D341Med (cell line): ENCODE results near the gene DDC.
A peak's percentile ranks its signal among the peaks of the same experiment; 100 is the strongest.
"Not testable (repeated sequence)": the region's sequence is repeated elsewhere in the genome, so short reads cannot be mapped to it uniquely, and the experiment has no call there.

Experiments
- DNase-seq: peaks from one replicate; pipeline ENCODE4 v3.0.0; 2012; ENCODE audit warnings: low spot score

Gene DDC

DNA sequence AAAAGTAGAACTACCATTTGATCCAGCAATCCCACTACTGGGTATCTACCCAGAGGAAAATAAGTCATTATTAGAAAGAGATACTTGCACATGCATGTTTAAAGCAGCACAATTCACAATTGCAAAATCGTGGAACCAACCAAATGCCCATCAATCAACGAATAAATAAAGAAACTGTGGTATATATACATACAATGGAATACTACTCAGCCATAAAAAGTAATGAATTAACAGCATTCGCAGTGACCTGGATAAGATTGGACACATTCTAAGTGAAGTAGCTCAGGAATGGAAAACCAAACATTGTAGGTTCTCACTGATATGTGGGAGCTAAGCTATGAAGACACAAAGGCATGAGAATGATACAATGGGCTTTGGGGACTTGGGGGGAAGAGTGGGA is 45.9 kb downstream of the DDC start:
- DNase-seq, result not testable (repeated sequence)

DNA sequence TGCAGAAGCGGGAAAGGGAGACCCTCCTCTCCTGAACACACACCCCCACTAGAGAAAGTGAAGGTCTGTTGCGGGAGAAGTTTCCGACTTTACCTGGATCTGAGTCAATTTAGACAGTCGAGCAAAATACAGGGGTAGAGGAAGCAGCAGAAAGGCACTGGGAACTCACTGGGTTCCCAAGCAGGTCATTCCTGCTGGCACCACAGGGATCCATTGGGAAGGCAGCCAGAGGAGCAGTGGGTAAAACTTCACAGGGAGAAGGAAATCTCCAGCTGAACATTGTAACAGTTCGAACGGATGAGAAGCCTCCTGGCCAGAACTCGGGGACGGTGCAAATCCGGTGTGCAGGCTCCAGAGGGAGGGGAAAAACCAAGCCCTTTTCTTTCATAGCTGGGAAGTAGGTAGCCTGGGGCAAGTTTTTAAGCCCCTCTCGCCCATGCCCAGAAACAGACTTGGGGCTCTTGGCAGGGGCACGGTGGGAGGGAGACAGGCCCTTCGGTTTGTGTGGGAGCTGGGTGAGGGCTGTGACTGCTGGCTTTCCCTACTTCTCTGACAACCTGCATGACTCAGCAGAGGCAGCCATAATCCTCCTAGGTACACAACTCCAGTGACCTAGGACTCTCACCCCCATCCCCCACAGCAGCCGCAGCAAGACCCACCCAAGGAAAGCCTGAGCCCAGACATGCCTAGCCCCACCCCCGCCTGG is 51.9 kb downstream of the DDC start:
- DNase-seq, result no peak

GRCh38 chr7:50512384-50512783 is 52.8 kb downstream of the DDC start:
- DNase-seq, result no peak

GRCh38 chr7:50509459-50509858 is 55.7 kb downstream of the DDC start:
- no peak for DNase-seq

GRCh38 chr7:50508471-50508943 is 56.7 kb downstream of the DDC start:
- no peak for DNase-seq

DNA sequence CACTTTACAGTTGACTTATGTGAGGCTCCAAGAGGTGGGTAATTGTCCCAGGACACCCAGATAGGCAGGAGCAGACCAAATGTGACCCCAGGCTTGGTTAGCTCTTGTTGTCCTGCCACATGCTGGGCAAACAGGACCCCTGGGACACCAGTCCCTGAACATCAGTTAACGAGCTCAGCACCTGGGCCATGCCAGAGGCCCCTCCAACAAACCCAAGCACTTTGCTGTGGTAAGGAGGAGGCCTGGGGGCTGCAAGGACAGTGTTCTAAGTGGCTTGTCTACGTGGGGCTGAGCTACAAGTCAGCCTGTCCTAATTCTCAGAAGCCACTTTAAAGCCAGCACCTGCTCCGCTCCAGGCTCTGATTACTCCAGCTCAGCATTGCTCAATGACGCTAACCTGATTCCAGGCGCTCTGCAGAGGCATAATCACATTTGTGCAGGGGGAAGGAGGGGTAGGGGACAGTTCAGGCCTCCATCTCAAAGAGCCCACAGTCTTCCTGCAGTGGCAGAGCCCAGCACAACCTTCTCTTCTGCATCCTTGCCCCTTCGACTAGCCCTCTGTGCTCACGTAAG is 57.2 kb downstream of the DDC start:
- peak; percentile 16 for DNase-seq

GRCh38 chr7:50505553-50506210 is 59.5 kb downstream of the DDC start:
- no peak for DNase-seq

DNA sequence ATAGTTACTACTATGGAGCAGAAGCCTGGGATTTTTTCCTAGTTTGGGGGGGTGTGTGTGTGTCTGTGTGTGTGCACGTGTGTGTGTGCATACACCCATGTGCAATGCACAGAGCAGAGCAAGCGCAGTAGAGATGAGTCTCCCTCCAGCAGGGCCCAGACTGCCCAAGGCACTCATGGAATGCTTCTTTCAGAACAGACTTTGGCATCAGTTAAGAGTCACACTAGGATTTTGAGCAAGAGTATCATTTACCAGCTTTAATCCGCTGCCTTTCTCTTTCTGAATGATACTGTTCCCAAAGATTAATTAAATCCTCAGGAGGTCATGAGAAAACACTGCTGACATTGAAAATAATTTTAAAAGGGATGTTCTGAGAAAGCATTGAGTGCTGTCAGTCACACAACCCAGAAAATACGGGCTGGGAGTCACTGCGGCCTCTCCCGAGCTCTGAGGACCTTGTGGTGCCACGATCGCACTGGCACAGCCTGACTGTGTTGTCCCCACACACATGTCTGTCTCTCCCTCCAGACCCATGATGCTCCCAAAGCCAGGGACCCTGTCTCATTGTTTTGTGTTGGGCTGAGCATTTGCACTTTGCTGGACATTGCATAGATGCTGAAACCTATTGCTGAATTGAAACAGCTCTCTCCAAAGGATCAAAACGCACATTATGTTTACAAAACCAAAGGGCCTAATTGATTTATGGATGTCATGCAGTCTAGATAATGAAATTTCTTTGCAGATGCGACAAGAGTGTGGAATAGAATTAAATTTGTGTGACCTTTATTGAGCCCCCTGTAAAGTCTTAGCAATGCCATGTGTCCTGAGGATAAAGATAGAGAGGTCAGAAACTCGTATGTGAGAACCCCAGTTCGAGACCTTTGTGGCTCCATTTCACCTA is 60.3 kb downstream of the DDC start:
- DNase-seq, result no peak

DNA sequence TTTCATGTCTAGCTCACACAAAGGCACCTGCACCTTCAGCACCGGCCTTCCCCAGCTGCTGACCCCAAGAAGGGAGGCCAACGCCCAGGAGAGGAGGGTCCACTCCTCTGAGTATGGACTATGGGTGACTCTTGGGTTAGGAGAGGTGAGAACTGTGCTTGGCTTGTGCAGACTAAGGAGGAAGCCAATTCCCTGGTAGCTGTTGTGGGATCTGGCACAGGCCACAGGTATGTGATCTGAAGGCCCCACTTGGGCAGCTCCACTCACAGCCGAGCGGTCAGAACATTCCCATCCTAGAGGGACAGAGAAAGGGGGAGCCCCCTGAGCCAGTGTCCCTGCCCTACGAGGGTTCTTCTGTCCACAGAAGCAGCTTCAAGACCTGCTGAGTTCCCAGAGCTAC is 62.3 kb downstream of the DDC start:
- DNase-seq, result no peak

GRCh38 chr7:50502001-50502684 is 63.1 kb downstream of the DDC start:
- no peak for DNase-seq

GRCh38 chr7:50499092-50499491 is 66.1 kb downstream of the DDC start:
- DNase-seq, result no peak

DNA sequence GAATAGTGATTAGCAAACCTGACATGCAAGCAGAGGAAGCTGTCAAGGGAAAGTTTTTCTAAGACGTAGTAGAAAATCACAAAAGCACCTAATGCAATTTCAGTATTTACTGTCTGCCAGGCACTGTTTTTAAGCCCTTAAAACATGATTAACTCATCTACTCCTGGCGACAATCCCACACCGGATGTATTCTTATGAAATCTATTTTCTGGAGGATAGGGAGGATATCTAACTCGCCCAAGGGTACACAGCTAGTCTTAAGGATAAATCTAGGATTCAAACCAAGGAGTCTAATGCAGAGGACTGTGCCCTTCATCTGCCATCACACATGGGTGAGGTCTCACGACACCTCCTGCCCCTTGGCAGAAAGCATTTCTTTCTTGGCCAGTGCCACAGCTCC is 67.2 kb downstream of the DDC start:
- DNase-seq, result no peak

- no peak for DNase-seq
Observed at GRCh38 chr7:50497068-50497642, 68.0 kb downstream of the DDC start.

DNA sequence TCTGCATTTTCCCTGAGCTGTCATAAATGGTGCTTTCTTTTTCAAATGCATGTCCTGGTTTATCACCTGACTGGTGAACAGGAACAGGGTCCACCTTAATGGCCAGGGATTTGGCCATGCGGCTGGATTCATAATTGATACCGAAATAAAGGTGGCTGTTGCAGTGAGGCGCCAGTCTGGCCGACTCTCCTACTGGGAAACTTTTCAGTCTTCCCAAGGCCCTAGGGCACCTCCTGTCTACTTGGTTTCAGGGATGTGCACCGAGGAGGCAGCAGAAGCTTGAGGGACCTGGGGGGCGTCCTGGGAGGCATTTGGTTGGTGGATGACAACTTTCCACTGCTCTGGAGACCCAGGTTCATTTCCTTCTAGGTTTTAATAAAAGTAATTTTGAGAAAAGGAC is 68.6 kb downstream of the DDC start:
- no peak for DNase-seq

DNA sequence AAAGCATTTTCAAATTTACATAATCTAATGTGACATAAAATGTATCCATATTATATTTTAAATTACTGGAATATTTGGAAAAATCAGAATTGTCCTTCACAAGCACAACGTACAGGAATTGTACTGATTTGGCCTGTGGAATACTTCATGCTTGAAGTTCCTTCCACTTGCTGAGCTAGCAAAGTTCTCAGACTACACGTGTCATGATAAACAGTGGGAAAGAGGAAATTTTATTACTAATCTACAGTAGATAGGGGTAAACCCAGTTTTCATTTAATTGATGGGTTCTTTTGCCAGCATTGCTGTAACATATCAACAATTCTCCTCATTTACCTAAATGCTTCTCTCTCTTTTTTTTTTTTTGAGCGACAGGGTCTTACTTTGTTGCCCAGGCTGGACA is 69.5 kb downstream of the DDC start:
- DNase-seq, result no peak

DNA sequence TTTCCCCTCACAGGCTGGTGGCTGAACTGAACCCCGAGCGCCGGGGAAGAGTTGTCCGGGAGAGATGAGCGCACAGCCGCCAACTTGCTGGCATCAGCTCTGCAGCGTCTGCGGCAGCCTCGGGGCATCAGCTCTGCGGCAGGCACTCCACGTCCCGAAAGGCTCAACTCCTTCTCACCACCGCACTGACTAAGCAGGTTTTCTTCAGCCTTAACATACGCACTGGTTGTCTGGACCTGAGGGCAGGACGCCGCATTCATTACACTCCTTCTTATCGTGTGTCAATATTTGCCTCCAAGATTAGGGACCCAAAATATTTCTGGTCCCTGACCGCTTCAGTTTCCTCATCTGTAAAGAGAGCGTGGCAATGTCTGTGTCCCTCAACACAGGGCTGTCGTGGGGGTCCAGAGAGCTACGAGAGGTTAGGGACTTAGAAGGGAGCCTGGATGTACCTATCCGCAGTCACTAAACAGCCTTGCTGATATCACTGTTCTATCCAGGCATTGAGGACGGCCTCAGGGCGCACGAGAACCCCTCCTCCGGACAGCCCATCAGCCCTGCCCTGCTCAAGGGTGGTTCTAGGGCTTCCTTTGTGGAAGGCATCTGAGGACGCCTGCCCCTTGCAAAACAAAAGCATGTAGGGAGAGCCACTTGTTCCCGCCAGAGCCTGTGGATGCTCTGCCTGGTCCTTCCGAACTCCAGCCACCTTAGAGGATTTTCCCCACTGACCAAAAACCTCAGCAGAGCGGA is 72.3 kb downstream of the DDC start:
- no peak for DNase-seq

GRCh38 chr7:50491943-50492342 is 73.3 kb downstream of the DDC start:
- DNase-seq, result no peak

GRCh38 chr7:50491209-50491608 is 74.0 kb downstream of the DDC start:
- DNase-seq, result no peak

GRCh38 chr7:50488379-50488778 is 76.8 kb downstream of the DDC start:
- no peak for DNase-seq

GRCh38 chr7:50486512-50486911 is 78.7 kb downstream of the DDC start:
- no peak for DNase-seq

DNA sequence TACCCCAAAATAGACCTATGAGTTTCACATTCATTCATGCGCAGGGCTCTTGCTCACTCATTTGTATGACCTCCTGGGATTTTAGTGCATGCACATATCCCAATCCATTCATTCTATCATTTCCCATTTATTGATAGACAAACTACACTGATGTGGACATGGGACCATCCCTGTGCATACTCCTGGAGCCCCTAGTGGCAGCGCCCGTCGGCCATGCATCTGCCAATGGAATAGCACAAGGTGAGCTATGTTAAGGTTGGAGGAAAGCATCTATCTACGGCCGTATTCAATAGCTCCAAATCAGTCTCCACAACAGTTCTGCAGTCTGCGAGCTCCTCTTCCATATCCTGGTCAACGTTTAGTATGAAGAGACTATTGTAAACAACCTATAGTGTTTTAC is 83.3 kb downstream of the DDC start:
- no peak for DNase-seq
